Lower leg skin (tissue), 3 donors: ENCODE measurements around the gene PPP2R5E.

Experiments
- POLR2A ChIP-seq, 2 donors: fragments of 450-650 bp; IDR thresholded peaks; one replicate each; pipeline ENCODE4 v1.6.1; 2016 to 2017; ENCODE audit warnings: antibody characterized with exemption in 2 of 2, mild to moderate bottlenecking in 1 of 2, moderate library complexity in 1 of 2
- TF ChIP-seq, protein P1 (sequence below), 3 donors: fragments of 450-650 bp; IDR thresholded peaks; one replicate each; pipeline ENCODE4 v1.5.1; 2016; ENCODE audit warnings: antibody characterized with exemption in 3 of 3, mild to moderate bottlenecking in 3 of 3, moderate library complexity in 2 of 3

DNA sequence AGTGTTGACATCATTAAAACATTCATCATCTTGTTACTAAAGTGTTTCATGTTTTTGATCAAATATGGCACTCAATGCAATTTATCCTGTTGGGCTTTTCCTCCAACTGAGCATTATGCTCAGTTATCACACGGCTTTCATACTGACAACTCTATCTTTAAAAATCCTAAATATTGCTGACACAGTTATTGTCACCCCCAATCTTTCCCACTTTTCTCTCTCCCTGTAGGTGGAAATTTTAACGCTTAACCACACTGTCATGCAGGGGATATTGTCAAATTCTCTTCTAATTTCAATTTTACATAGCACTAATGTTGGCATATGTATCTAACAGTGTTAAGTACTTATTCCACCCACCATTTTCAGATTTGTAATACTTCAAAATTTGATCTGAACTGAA is 164.7 kb downstream of the PPP2R5E start:
- TF ChIP-seq POLR2A (IDR thresholded peaks at IDR 0.05): no peak
- TF ChIP-seq, protein P1, sequence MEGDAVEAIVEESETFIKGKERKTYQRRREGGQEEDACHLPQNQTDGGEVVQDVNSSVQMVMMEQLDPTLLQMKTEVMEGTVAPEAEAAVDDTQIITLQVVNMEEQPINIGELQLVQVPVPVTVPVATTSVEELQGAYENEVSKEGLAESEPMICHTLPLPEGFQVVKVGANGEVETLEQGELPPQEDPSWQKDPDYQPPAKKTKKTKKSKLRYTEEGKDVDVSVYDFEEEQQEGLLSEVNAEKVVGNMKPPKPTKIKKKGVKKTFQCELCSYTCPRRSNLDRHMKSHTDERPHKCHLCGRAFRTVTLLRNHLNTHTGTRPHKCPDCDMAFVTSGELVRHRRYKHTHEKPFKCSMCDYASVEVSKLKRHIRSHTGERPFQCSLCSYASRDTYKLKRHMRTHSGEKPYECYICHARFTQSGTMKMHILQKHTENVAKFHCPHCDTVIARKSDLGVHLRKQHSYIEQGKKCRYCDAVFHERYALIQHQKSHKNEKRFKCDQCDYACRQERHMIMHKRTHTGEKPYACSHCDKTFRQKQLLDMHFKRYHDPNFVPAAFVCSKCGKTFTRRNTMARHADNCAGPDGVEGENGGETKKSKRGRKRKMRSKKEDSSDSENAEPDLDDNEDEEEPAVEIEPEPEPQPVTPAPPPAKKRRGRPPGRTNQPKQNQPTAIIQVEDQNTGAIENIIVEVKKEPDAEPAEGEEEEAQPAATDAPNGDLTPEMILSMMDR (IDR thresholded peaks at IDR 0.05): no peak
